Stimulated activated CD4-positive, alpha-beta T cell treated with anti-CD3 and anti-CD28 coated beads, TNF-alpha, amount 100 ng/mL, for 48 hours (primary cell): ENCODE results near the gene NSD1.
"Not testable (repeated sequence)": the region's sequence is repeated elsewhere in the genome, so short reads cannot be mapped to it uniquely, and the experiment has no call there.

Experiments
- DNase-seq, 3 donors: peaks; one replicate each; pipeline ENCODE4 v3.0.0-alpha.2; 2020; ENCODE audit warnings: low read depth in 3 of 3

NSD1 gene

GRCh38 chr5:177177847-177178437, 44.4 kb downstream of the NSD1 start:
- DNase-seq = not testable (repeated sequence)

GRCh38 chr5:177178733-177179304, 45.2 kb downstream of the NSD1 start:
- DNase-seq = no peak

- no peak for DNase-seq
Observed at GRCh38 chr5:177179431-177179830, 45.9 kb downstream of the NSD1 start.

- no peak for DNase-seq
Observed at GRCh38 chr5:177183142-177183541, 49.6 kb downstream of the NSD1 start.

GRCh38 chr5:177183766-177184360, 50.3 kb downstream of the NSD1 start:
- no peak for DNase-seq

- DNase-seq = no peak
Observed at GRCh38 chr5:177185993-177186392, 52.4 kb downstream of the NSD1 start.

GRCh38 chr5:177186645-177187044, 53.1 kb downstream of the NSD1 start:
- DNase-seq = no peak

- DNase-seq = no peak
Observed at GRCh38 chr5:177188775-177189174, 55.2 kb downstream of the NSD1 start.

GRCh38 chr5:177189416-177189815, 55.8 kb downstream of the NSD1 start:
- DNase-seq = no peak

- no peak for DNase-seq
Observed at GRCh38 chr5:177189965-177190364, 56.4 kb downstream of the NSD1 start.

- no peak for DNase-seq
Observed at GRCh38 chr5:177194268-177194667, 60.7 kb downstream of the NSD1 start.

GRCh38 chr5:177195307-177195952, 61.9 kb downstream of the NSD1 start:
- DNase-seq = no peak

GRCh38 chr5:177198738-177199137, 65.2 kb downstream of the NSD1 start:
- DNase-seq = no peak

- DNase-seq = no peak
Observed at GRCh38 chr5:177204281-177204680, 70.7 kb downstream of the NSD1 start.

GRCh38 chr5:177209610-177210009, 76.0 kb downstream of the NSD1 start:
- DNase-seq = no peak

GRCh38 chr5:177212242-177212641, 78.7 kb downstream of the NSD1 start:
- no peak for DNase-seq

- no peak for DNase-seq
Observed at GRCh38 chr5:177220576-177220975, 87.0 kb downstream of the NSD1 start.

- DNase-seq = no peak
Observed at GRCh38 chr5:177222269-177222668, 88.7 kb downstream of the NSD1 start.

GRCh38 chr5:177225798-177226197, 92.2 kb downstream of the NSD1 start:
- no peak for DNase-seq

GRCh38 chr5:177226860-177227259, 93.3 kb downstream of the NSD1 start:
- DNase-seq = no peak

- no peak for DNase-seq
Observed at GRCh38 chr5:177228751-177229150, 95.2 kb downstream of the NSD1 start.

GRCh38 chr5:177230660-177231059, 97.1 kb downstream of the NSD1 start:
- no peak for DNase-seq
